ENCODE measurements around the gene DGLUCY.
"Not testable (repeated sequence)": the region's sequence is repeated elsewhere in the genome, so short reads cannot be mapped to it uniquely, and the experiment has no call there.

Gene DGLUCY

GRCh38 chr14:91244501-91244901, 130.6 kb downstream of the DGLUCY start, which contains the start of gene GPR68:
GPR68 (minus strand) TSS chr14:91244704; CDS start chr14:91235050, 9,654 bp downstream.
- no peaks in the 10 kb centered on the region for H3K36me3 ChIP-seq (ENCODE audit: control insufficient read depth, low read length)

GRCh38 chr14:91245029-91245428, 131.2 kb downstream of the DGLUCY start:
- Histone ChIP-seq H3K36me3 (ENCODE audit: control insufficient read depth, low read length) (no peaks in the 10 kb centered on the region), H3K4me1 (ENCODE audit: control insufficient read depth, low read length) (peaks cover 78% of the 10 kb centered on the region), H3K9me3 (ENCODE audit: control insufficient read depth, insufficient read depth, low read length) (no peaks in the 10 kb centered on the region), H3K79me2 (ENCODE audit: control insufficient read depth, low read length) (peaks cover 4% of the 10 kb centered on the region; the same call in 1 of the 2 replicates), H3K27ac (ENCODE audit: low read depth, low read length) (no peak overlapping the region), H3K4me2 (ENCODE audit: low read length) (no peak overlapping the region), H3K9me2 (replicated peaks; ENCODE audit: control insufficient read depth, low read length) (no peaks in the 10 kb centered on the region), H3K27me3 (ENCODE audit: control insufficient read depth, low read length) (no peaks in the 10 kb centered on the region), H4K20me1 (ENCODE audit: control insufficient read depth, insufficient read depth, low read depth, low read length) (no peaks in the 10 kb centered on the region), H3F3A (ENCODE audit: control insufficient read depth, insufficient read depth) (peaks cover 30% of the 10 kb centered on the region), H3K4me3 (ENCODE audit: low read length) (no peak overlapping the region)
- no peak for TF ChIP-seq CTCF (IDR thresholded peaks at IDR 0.05; ENCODE audit: low read depth, low read length, poor library complexity, severe bottlenecking)
- no peak for TF ChIP-seq EZH2phosphoT487 (IDR thresholded peaks at IDR 0.05; ENCODE audit: borderline replicate concordance, low read length)

More at GRCh38 chr14:91244501-91244901, 130.6 kb downstream of the DGLUCY start, which contains the start of gene GPR68:
- peaks cover 73% of the 10 kb centered on the region for H3K4me1 ChIP-seq (ENCODE audit: control insufficient read depth, low read length)
- peak within 1 kb of the TSS; percentile 88 for H3K4me2 ChIP-seq (ENCODE audit: low read length)
- H3K27me3 ChIP-seq (ENCODE audit: control insufficient read depth, low read length), result no peaks in the 10 kb centered on the region
- H3K9me2 ChIP-seq (replicated peaks; ENCODE audit: control insufficient read depth, low read length), result no peaks in the 10 kb centered on the region
- peak within 1 kb of the TSS; percentile 69 for H3K4me3 ChIP-seq (ENCODE audit: low read length)
- peaks cover 25% of the 10 kb centered on the region for H3F3A ChIP-seq (ENCODE audit: control insufficient read depth, insufficient read depth)
- peaks cover 4% of the 10 kb centered on the region; the same call in 1 of the 2 replicates for H3K79me2 ChIP-seq (ENCODE audit: control insufficient read depth, low read length)
- TF ChIP-seq CTCF (IDR thresholded peaks at IDR 0.05; ENCODE audit: low read depth, low read length, poor library complexity, severe bottlenecking), result no peak
- TF ChIP-seq EZH2phosphoT487 (IDR thresholded peaks at IDR 0.05; ENCODE audit: borderline replicate concordance, low read length), result no peak
- H3K27ac ChIP-seq (ENCODE audit: low read depth, low read length), result peak within 1 kb of the TSS; percentile 90
- H4K20me1 ChIP-seq (ENCODE audit: control insufficient read depth, insufficient read depth, low read depth, low read length), result no peaks in the 10 kb centered on the region
- H3K9me3 ChIP-seq (ENCODE audit: control insufficient read depth, insufficient read depth, low read length), result no peaks in the 10 kb centered on the region

- Histone ChIP-seq H3K4me1 (ENCODE audit: control insufficient read depth, low read length) (peaks cover 84% of the 10 kb centered on the region), H3F3A (ENCODE audit: control insufficient read depth, insufficient read depth) (peaks cover 33% of the 10 kb centered on the region)
- H3K27me3 ChIP-seq (ENCODE audit: control insufficient read depth, low read length); H3K36me3 ChIP-seq (ENCODE audit: control insufficient read depth, low read length); H3K9me3 ChIP-seq (ENCODE audit: control insufficient read depth, insufficient read depth, low read length); H3K4me2 ChIP-seq (ENCODE audit: low read length); H4K20me1 ChIP-seq (ENCODE audit: control insufficient read depth, insufficient read depth, low read depth, low read length); H3K79me2 ChIP-seq (ENCODE audit: control insufficient read depth, low read length); H3K9me2 ChIP-seq (replicated peaks; ENCODE audit: control insufficient read depth, low read length); H3K4me3 ChIP-seq (ENCODE audit: low read length); H3K27ac ChIP-seq (ENCODE audit: low read depth, low read length): not testable (repeated sequence)
Measured at GRCh38 chr14:91245616-91246015, 131.7 kb downstream of the DGLUCY start.

GRCh38 chr14:91246051-91246852, 132.4 kb downstream of the DGLUCY start:
- Histone ChIP-seq H3K27me3 (ENCODE audit: control insufficient read depth, low read length) (no peaks in the 10 kb centered on the region), H3K4me3 (ENCODE audit: low read length) (no peak overlapping the region), H3K4me2 (ENCODE audit: low read length) (no peak overlapping the region), H3K79me2 (ENCODE audit: control insufficient read depth, low read length) (peaks cover 4% of the 10 kb centered on the region; the same call in 1 of the 2 replicates), H4K20me1 (ENCODE audit: control insufficient read depth, insufficient read depth, low read depth, low read length) (no peaks in the 10 kb centered on the region), H3K9me3 (ENCODE audit: control insufficient read depth, insufficient read depth, low read length) (no peaks in the 10 kb centered on the region), H3K4me1 (ENCODE audit: control insufficient read depth, low read length) (peaks cover 85% of the 10 kb centered on the region), H3K27ac (ENCODE audit: low read depth, low read length) (no peak overlapping the region), H3F3A (ENCODE audit: control insufficient read depth, insufficient read depth) (peaks cover 37% of the 10 kb centered on the region), H3K9me2 (replicated peaks; ENCODE audit: control insufficient read depth, low read length) (no peaks in the 10 kb centered on the region), H3K36me3 (ENCODE audit: control insufficient read depth, low read length) (no peaks in the 10 kb centered on the region)
- TF ChIP-seq CTCF (IDR thresholded peaks at IDR 0.05; ENCODE audit: low read depth, low read length, poor library complexity, severe bottlenecking), result no peak
- no peak for TF ChIP-seq EZH2phosphoT487 (IDR thresholded peaks at IDR 0.05; ENCODE audit: borderline replicate concordance, low read length)
